ENCODE results near the gene PPP1R3D.

Gene PPP1R3D

GRCh38 chr20:59944726-59945125 is 4.6 kb upstream of the PPP1R3D start:
- DNase-seq (ENCODE audit: low read depth) = no peak
- in situ Hi-C loops (cut with HindIII; ENCODE audit: low sequenced_read_pairs) = no loop called here
- no peak overlapping the region for H3K4me3 ChIP-seq (ENCODE audit: low read depth, low read length)
- TF ChIP-seq CTCF (IDR thresholded peaks at IDR 0.05; ENCODE audit: low read depth, low read length, missing control alignments) = no peak

- DNase-seq (ENCODE audit: low read depth) = no peak
- TF ChIP-seq CTCF (IDR thresholded peaks at IDR 0.05; ENCODE audit: low read depth, low read length, missing control alignments) = no peak
- no peak overlapping the region for H3K4me3 ChIP-seq (ENCODE audit: low read depth, low read length)
- in situ Hi-C loops (cut with HindIII; ENCODE audit: low sequenced_read_pairs) = no loop called here
Observed at GRCh38 chr20:59942245-59942644, 2.1 kb upstream of the PPP1R3D start.

- no peak for DNase-seq (ENCODE audit: low read depth)
- in situ Hi-C loops (cut with HindIII; ENCODE audit: low sequenced_read_pairs) = no loop called here
- peak overlapping the region; percentile 71 for H3K4me3 ChIP-seq (ENCODE audit: low read depth, low read length)
- TF ChIP-seq CTCF (IDR thresholded peaks at IDR 0.05; ENCODE audit: low read depth, low read length, missing control alignments) = no peak
Observed at GRCh38 chr20:59940956-59941294, 820 bp upstream of the PPP1R3D start.

GRCh38 chr20:59939879-59940128 is 301 bp downstream of the PPP1R3D start:
- H3K4me3 ChIP-seq (ENCODE audit: low read depth, low read length) = peak overlapping the region; percentile 71
- in situ Hi-C loops (cut with HindIII; ENCODE audit: low sequenced_read_pairs) = no loop called here
- no peak for TF ChIP-seq CTCF (IDR thresholded peaks at IDR 0.05; ENCODE audit: low read depth, low read length, missing control alignments)
- no peak for DNase-seq (ENCODE audit: low read depth)

- DNase-seq (ENCODE audit: low read depth) = no peak
- in situ Hi-C loops (cut with HindIII; ENCODE audit: low sequenced_read_pairs) = no loop called here
- peak overlapping the region; percentile 71 for H3K4me3 ChIP-seq (ENCODE audit: low read depth, low read length)
- no peak for TF ChIP-seq CTCF (IDR thresholded peaks at IDR 0.05; ENCODE audit: low read depth, low read length, missing control alignments)
Observed at GRCh38 chr20:59939052-59939878, 840 bp downstream of the PPP1R3D start.

- TF ChIP-seq CTCF (IDR thresholded peaks at IDR 0.05; ENCODE audit: low read depth, low read length, missing control alignments) = no peak
- in situ Hi-C loops (cut with HindIII; ENCODE audit: low sequenced_read_pairs) = no loop called here
- no peak for DNase-seq (ENCODE audit: low read depth)
- no peak overlapping the region for H3K4me3 ChIP-seq (ENCODE audit: low read depth, low read length)
Observed at GRCh38 chr20:59938696-59939051, 1.4 kb downstream of the PPP1R3D start.
